SU-DHL-6 (cell line): Measurements from ENCODE around the gene DYNLRB1.

ENCODE experiments used
- EZH2phosphoT487 ChIP-seq: fragments of 200-600 bp; sonication (generic), shearing (Covaris generic); conservative IDR thresholded peaks from 2 replicates; pipeline ENCODE4 v1.6.1; 2018; ENCODE audit warnings: mild to moderate bottlenecking, antibody characterized with exemption, low read length, moderate library complexity, mixed read lengths
- TF ChIP-seq, protein P1 (sequence below): fragments of 200-600 bp; sonication (generic); IDR thresholded peaks from one replicate; pipeline ENCODE4 v1.5.1; 2017; ENCODE audit warnings: antibody characterized with exemption, mild to moderate bottlenecking, low read length, moderate library complexity; ENCODE audit not compliant: insufficient read depth, poor library complexity, severe bottlenecking

- TF ChIP-seq, protein P1, sequence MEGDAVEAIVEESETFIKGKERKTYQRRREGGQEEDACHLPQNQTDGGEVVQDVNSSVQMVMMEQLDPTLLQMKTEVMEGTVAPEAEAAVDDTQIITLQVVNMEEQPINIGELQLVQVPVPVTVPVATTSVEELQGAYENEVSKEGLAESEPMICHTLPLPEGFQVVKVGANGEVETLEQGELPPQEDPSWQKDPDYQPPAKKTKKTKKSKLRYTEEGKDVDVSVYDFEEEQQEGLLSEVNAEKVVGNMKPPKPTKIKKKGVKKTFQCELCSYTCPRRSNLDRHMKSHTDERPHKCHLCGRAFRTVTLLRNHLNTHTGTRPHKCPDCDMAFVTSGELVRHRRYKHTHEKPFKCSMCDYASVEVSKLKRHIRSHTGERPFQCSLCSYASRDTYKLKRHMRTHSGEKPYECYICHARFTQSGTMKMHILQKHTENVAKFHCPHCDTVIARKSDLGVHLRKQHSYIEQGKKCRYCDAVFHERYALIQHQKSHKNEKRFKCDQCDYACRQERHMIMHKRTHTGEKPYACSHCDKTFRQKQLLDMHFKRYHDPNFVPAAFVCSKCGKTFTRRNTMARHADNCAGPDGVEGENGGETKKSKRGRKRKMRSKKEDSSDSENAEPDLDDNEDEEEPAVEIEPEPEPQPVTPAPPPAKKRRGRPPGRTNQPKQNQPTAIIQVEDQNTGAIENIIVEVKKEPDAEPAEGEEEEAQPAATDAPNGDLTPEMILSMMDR, result no peak
- no peak for TF ChIP-seq EZH2phosphoT487
Observed at GRCh38 chr20:34510575-34510974, 5.6 kb upstream of the DYNLRB1 start.
